Stimulated activated naive CD4-positive, alpha-beta T cell treated with Interleukin-2 at 50 U/mL for 16 hours (primary cell): ENCODE data around the gene PHF21B.
A peak's percentile ranks its signal among the peaks of the same experiment; 100 is the strongest.
"Not testable (repeated sequence)": the region's sequence is repeated elsewhere in the genome, so short reads cannot be mapped to it uniquely, and the experiment has no call there.

Experiments used
- DNase-seq: peaks from one replicate; lab custom pipeline; 2025; lab: John Stamatoyannopoulos, UW

PHF21B gene

GRCh38 chr22:44988671-44989070 lies 21.1 kb downstream of the PHF21B start:
- no peak for DNase-seq

- DNase-seq, result no peak
These were observed 22.9 kb downstream of the PHF21B start for GRCh38 chr22:44986926-44987325.

GRCh38 chr22:44985906-44986527 lies 23.8 kb downstream of the PHF21B start:
- DNase-seq, result no peak

- DNase-seq, result no peak
These were observed 25.8 kb downstream of the PHF21B start for GRCh38 chr22:44983878-44984482.

- DNase-seq, result no peak
These were observed 27.4 kb downstream of the PHF21B start for GRCh38 chr22:44982445-44982844.

- DNase-seq, result no peak
These were observed 27.9 kb downstream of the PHF21B start for GRCh38 chr22:44981857-44982256.

- no peak for DNase-seq
These were observed 30.7 kb downstream of the PHF21B start for GRCh38 chr22:44979154-44979553.

- peak; percentile 55 for DNase-seq
These were observed 34.2 kb downstream of the PHF21B start for GRCh38 chr22:44975427-44976262.

- no peak for DNase-seq
These were observed 35.4 kb downstream of the PHF21B start for GRCh38 chr22:44974454-44974853.

- no peak for DNase-seq
These were observed 36.0 kb downstream of the PHF21B start for GRCh38 chr22:44973829-44974228.

- peak; percentile 33 for DNase-seq
These were observed 37.3 kb downstream of the PHF21B start for GRCh38 chr22:44972363-44973083.

- DNase-seq, result no peak
These were observed 38.0 kb downstream of the PHF21B start for GRCh38 chr22:44971651-44972362.

- DNase-seq, result no peak
These were observed 39.5 kb downstream of the PHF21B start for GRCh38 chr22:44970291-44970690.

- no peak for DNase-seq
These were observed 40.0 kb downstream of the PHF21B start for GRCh38 chr22:44969817-44970216.

GRCh38 chr22:44968736-44969135 lies 41.1 kb downstream of the PHF21B start:
- no peak for DNase-seq

- DNase-seq, result no peak
These were observed 44.6 kb downstream of the PHF21B start for GRCh38 chr22:44965171-44965570.

GRCh38 chr22:44964722-44965078 lies 45.1 kb downstream of the PHF21B start:
- no peak for DNase-seq

- DNase-seq, result no peak
These were observed 45.7 kb downstream of the PHF21B start for GRCh38 chr22:44963832-44964721.

- DNase-seq, result no peak
These were observed 46.9 kb downstream of the PHF21B start for GRCh38 chr22:44962741-44963454.

- not testable (repeated sequence) for DNase-seq
These were observed 48.1 kb downstream of the PHF21B start for GRCh38 chr22:44961682-44962081.
